Activated naive CD4-positive, alpha-beta T cell treated with anti-CD3 and anti-CD28 coated beads, Interleukin-2, amount 10 ng/mL, durations not matched to agents 7 days and 5 days (primary cell): ENCODE data around the gene PIGR.

Experiments
- CTCF ChIA-PET: fragments of 350-600 bp; sonication (Branson Sonifier 250); formaldehyde crosslinking; loops from one replicate; lab custom pipeline; 2021; ENCODE audit warnings: antibody characterized with exemption; lab: Charles Lee
- DNase-seq: peaks from one replicate; pipeline ENCODE4 v3.0.0-alpha.2; 2020
- H3K27ac Mint-ChIP-seq: one replicate; pipeline ENCODE4 v1.8.0; 2021; ENCODE audit warnings: mild to moderate bottlenecking, moderate library complexity, mixed read lengths
- H3K27me3 Mint-ChIP-seq: one replicate; pipeline ENCODE4 v1.8.0; 2021; ENCODE audit warnings: mild to moderate bottlenecking, mixed read lengths
- H3K36me3 Mint-ChIP-seq: one replicate; pipeline ENCODE4 v1.8.0; 2021; ENCODE audit warnings: mixed read lengths
- H3K4me1 Mint-ChIP-seq: one replicate; pipeline ENCODE4 v1.8.0; 2021; ENCODE audit warnings: mixed read lengths
- H3K4me3 Mint-ChIP-seq: one replicate; pipeline ENCODE4 v1.8.0; 2021; ENCODE audit warnings: mild to moderate bottlenecking, moderate library complexity, mixed read lengths
- H3K9me3 Mint-ChIP-seq: one replicate; pipeline ENCODE4 v1.8.0; 2021; ENCODE audit warnings: mixed read lengths

PIGR gene

GRCh38 chr1:206954459-206955342 lies 8.4 kb upstream of the PIGR start:
- H3K4me1 Mint-ChIP-seq, result peaks cover 15% of the 10 kb centered on the region
- H3K4me3 Mint-ChIP-seq, result no peak overlapping the region
- H3K36me3 Mint-ChIP-seq, result no peaks in the 10 kb centered on the region
- H3K27ac Mint-ChIP-seq, result no peak overlapping the region
- CTCF ChIA-PET, result interaction anchor here (0.7 to 2.2 kb wide), 7 partner anchors 12 to 51 kb away, joined by 3 to 7 read pairs (median 3); no protein-coding TSS in a partner anchor
- peaks cover 21% of the 10 kb centered on the region for H3K27me3 Mint-ChIP-seq
- DNase-seq, result no peak
- H3K9me3 Mint-ChIP-seq, result peaks cover 5% of the 10 kb centered on the region

GRCh38 chr1:206953626-206954025 lies 7.4 kb upstream of the PIGR start:
- Mint-ChIP-seq H3K9me3 (peaks cover 5% of the 10 kb centered on the region), H3K4me1 (peaks cover 15% of the 10 kb centered on the region), H3K27ac (no peak overlapping the region), H3K4me3 (no peak overlapping the region), H3K27me3 (peaks cover 11% of the 10 kb centered on the region), H3K36me3 (no peaks in the 10 kb centered on the region)
- CTCF ChIA-PET, result interaction anchor here (0.9 to 1.5 kb wide), 3 partner anchors 11 to 41 kb away, joined by 3 to 4 read pairs (median 3); no protein-coding TSS in a partner anchor
- DNase-seq, result no peak

- peaks cover 15% of the 10 kb centered on the region for H3K4me1 Mint-ChIP-seq
- H3K36me3 Mint-ChIP-seq, result no peaks in the 10 kb centered on the region
- no peak for DNase-seq
- H3K4me3 Mint-ChIP-seq, result no peak overlapping the region
- CTCF ChIA-PET, result interaction anchor here (0.7 to 1.5 kb wide), 2 partner anchors 11 to 29 kb away, joined by 3 to 4 read pairs; no protein-coding TSS in a partner anchor
- H3K9me3 Mint-ChIP-seq, result peaks cover 5% of the 10 kb centered on the region
- H3K27ac Mint-ChIP-seq, result no peak overlapping the region
- peaks cover 12% of the 10 kb centered on the region for H3K27me3 Mint-ChIP-seq
Measured at GRCh38 chr1:206953126-206953525, 6.9 kb upstream of the PIGR start.

GRCh38 chr1:206952171-206952570 lies 5.9 kb upstream of the PIGR start:
- CTCF ChIA-PET, result interaction anchor here (0.7 to 1.6 kb wide), 2 partner anchors 19 to 30 kb away, joined by 4 to 6 read pairs; no protein-coding TSS in a partner anchor
- Mint-ChIP-seq H3K9me3 (peaks cover 5% of the 10 kb centered on the region), H3K4me1 (peaks cover 15% of the 10 kb centered on the region), H3K27me3 (peaks cover 18% of the 10 kb centered on the region), H3K36me3 (no peaks in the 10 kb centered on the region), H3K4me3 (no peak overlapping the region), H3K27ac (no peak overlapping the region)
- no peak for DNase-seq

GRCh38 chr1:206951318-206952100 lies 5.2 kb upstream of the PIGR start:
- CTCF ChIA-PET, result interaction anchor here (1.1 to 2.0 kb wide), 3 partner anchors 16 to 31 kb away, joined by 3 to 6 read pairs (median 6); no protein-coding TSS in a partner anchor
- Mint-ChIP-seq H3K4me1 (peaks cover 15% of the 10 kb centered on the region), H3K9me3 (peaks cover 5% of the 10 kb centered on the region), H3K27me3 (peaks cover 24% of the 10 kb centered on the region), H3K4me3 (no peak overlapping the region), H3K36me3 (no peaks in the 10 kb centered on the region), H3K27ac (no peak overlapping the region)
- no peak for DNase-seq

- no peak for DNase-seq
- H3K36me3 Mint-ChIP-seq, result no peaks in the 10 kb centered on the region
- H3K27ac Mint-ChIP-seq, result no peak overlapping the region
- H3K4me1 Mint-ChIP-seq, result peaks cover 5% of the 10 kb centered on the region
- peaks cover 43% of the 10 kb centered on the region for H3K27me3 Mint-ChIP-seq
- CTCF ChIA-PET, result interaction anchor here (2.0 kb wide), 1 partner anchor 32 kb away, joined by 6 read pairs; no protein-coding TSS in a partner anchor
- peaks cover 5% of the 10 kb centered on the region for H3K9me3 Mint-ChIP-seq
- no peak overlapping the region for H3K4me3 Mint-ChIP-seq
Measured at GRCh38 chr1:206949641-206950040, 3.4 kb upstream of the PIGR start.

- CTCF ChIA-PET, result interaction anchor here (1.0 to 2.0 kb wide), 2 partner anchors 16 to 33 kb away, joined by 6 read pairs; no protein-coding TSS in a partner anchor
Measured at GRCh38 chr1:206949208-206949607, 2.9 kb upstream of the PIGR start.

GRCh38 chr1:206947255-206947654 lies 989 bp upstream of the PIGR start:
- Mint-ChIP-seq H3K9me3 (peaks cover 5% of the 10 kb centered on the region), H3K4me3 (no peak overlapping the region), H3K36me3 (no peaks in the 10 kb centered on the region), H3K27ac (no peak overlapping the region), H3K4me1 (no peaks in the 10 kb centered on the region), H3K27me3 (peaks cover 63% of the 10 kb centered on the region)
- DNase-seq, result no peak
- CTCF ChIA-PET, result interaction anchor here (1.0 to 2.6 kb wide), 3 partner anchors 11 to 15 kb away, joined by 4 to 13 read pairs (median 7); no protein-coding TSS in a partner anchor

More at GRCh38 chr1:206949208-206949607, 2.9 kb upstream of the PIGR start:
- no peak for DNase-seq
- Mint-ChIP-seq H3K36me3 (no peaks in the 10 kb centered on the region), H3K4me3 (no peak overlapping the region), H3K27me3 (peaks cover 46% of the 10 kb centered on the region), H3K4me1 (peaks cover 2% of the 10 kb centered on the region), H3K27ac (no peak overlapping the region), H3K9me3 (peaks cover 5% of the 10 kb centered on the region)

GRCh38 chr1:206945779-206946178 lies 487 bp downstream of the PIGR start:
- Mint-ChIP-seq H3K36me3 (no peaks in the 10 kb centered on the region), H3K9me3 (peaks cover 5% of the 10 kb centered on the region), H3K27me3 (peaks cover 75% of the 10 kb centered on the region), H3K4me3 (no peak overlapping the region), H3K27ac (no peak overlapping the region), H3K4me1 (no peaks in the 10 kb centered on the region)
- CTCF ChIA-PET, result interaction anchor here (1.0 to 2.6 kb wide), 4 partner anchors 10 to 36 kb away, joined by 3 to 13 read pairs (median 4); no protein-coding TSS in a partner anchor
- DNase-seq, result no peak

GRCh38 chr1:206944703-206945102 lies 1.6 kb downstream of the PIGR start:
- Mint-ChIP-seq H3K9me3 (peaks cover under 1% of the 10 kb centered on the region), H3K27me3 (peaks cover 75% of the 10 kb centered on the region), H3K36me3 (no peaks in the 10 kb centered on the region), H3K4me1 (no peaks in the 10 kb centered on the region), H3K4me3 (no peak overlapping the region), H3K27ac (no peak overlapping the region)
- no peak for DNase-seq
- CTCF ChIA-PET, result no interaction called here

GRCh38 chr1:206941766-206942418 lies 4.4 kb downstream of the PIGR start:
- Mint-ChIP-seq H3K27ac (no peak overlapping the region), H3K36me3 (no peaks in the 10 kb centered on the region), H3K9me3 (no peaks in the 10 kb centered on the region), H3K27me3 (peaks cover 77% of the 10 kb centered on the region), H3K4me1 (no peaks in the 10 kb centered on the region), H3K4me3 (no peak overlapping the region)
- CTCF ChIA-PET, result interaction anchor here (1.0 to 3.2 kb wide), 6 partner anchors 9 to 40 kb away, joined by 3 to 16 read pairs (median 4); no protein-coding TSS in a partner anchor
- no peak for DNase-seq

GRCh38 chr1:206940588-206940936 lies 5.7 kb downstream of the PIGR start:
- Mint-ChIP-seq H3K4me3 (no peak overlapping the region), H3K36me3 (no peaks in the 10 kb centered on the region), H3K27me3 (peaks cover 68% of the 10 kb centered on the region), H3K9me3 (no peaks in the 10 kb centered on the region), H3K4me1 (no peaks in the 10 kb centered on the region), H3K27ac (no peak overlapping the region)
- CTCF ChIA-PET, result interaction anchor here (3.2 kb wide), 1 partner anchor 8 kb away, joined by 16 read pairs; no protein-coding TSS in a partner anchor
- no peak for DNase-seq

GRCh38 chr1:206939841-206940587 lies 6.3 kb downstream of the PIGR start:
- no peaks in the 10 kb centered on the region for H3K4me1 Mint-ChIP-seq
- DNase-seq, result no peak

More at GRCh38 chr1:206939841-206940587, 6.3 kb downstream of the PIGR start:
- no peak overlapping the region for H3K27ac Mint-ChIP-seq
- H3K4me3 Mint-ChIP-seq, result no peak overlapping the region
- H3K36me3 Mint-ChIP-seq, result no peaks in the 10 kb centered on the region
- H3K9me3 Mint-ChIP-seq, result no peaks in the 10 kb centered on the region
- CTCF ChIA-PET, result interaction anchor here (1.9 kb wide), 1 partner anchor 42 kb away, joined by 4 read pairs; no protein-coding TSS in a partner anchor
- H3K27me3 Mint-ChIP-seq, result peaks cover 68% of the 10 kb centered on the region
